NCI-H774 (cell line): ENCODE measurements around the gene NEDD4L.

Experiments
- DNase-seq: peaks from one replicate; lab custom pipeline; 2025; lab: John Stamatoyannopoulos, UW

Gene NEDD4L

GRCh38 chr18:58054041-58054781 is 10.2 kb downstream of the NEDD4L start:
- no peak for DNase-seq

DNA sequence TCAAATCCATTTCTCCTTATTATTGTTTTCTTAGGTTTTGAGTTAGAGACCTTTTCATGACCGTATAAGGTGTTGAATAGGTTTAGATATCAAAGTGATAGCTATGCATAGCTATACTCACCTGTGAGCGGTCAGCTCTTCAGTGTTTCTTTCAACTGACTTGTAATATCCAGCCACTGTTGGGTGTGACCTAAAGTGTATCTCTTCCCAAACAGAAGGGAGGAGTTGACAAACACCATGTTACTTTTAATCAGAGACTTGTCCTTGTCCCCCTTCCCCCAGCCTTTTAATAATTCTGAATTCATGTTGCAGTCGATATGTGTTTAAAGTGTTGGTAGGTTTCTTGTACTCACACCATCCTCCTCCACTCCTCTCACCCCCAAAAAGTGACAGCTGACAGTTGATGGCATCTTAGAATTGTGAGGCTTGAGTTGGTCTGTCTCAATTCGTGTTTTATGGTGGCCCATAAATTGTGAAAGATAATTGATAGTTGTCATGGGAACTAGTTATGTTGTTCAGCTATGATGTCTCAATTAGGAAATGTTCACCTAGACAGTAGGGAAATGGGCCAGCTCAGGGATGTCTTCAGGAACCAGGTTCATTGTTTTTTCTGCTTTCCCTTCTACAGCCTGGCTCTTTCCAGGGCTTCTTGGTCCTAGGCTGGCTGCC is 12.0 kb downstream of the NEDD4L start:
- DNase-seq = no peak

DNA sequence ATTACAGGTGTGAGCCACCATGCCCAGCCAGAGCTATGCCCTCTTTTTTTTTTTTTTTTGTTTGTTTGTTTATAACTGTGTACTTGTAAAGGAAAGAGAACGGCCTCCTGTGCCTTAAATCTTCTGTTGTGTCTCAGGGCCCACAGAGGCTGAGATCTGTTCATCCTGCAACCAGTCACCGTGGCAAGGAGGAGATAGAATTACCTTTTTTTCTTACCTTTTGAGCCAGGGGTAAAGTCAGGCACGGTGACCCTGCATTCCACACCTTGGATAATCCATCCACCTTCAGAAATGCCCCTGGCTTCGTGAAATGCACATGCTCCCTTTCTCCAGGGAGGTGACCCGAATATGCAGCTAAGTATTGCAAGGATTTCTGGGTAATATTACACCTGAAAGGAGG is 12.8 kb downstream of the NEDD4L start:
- DNase-seq = no peak

DNA sequence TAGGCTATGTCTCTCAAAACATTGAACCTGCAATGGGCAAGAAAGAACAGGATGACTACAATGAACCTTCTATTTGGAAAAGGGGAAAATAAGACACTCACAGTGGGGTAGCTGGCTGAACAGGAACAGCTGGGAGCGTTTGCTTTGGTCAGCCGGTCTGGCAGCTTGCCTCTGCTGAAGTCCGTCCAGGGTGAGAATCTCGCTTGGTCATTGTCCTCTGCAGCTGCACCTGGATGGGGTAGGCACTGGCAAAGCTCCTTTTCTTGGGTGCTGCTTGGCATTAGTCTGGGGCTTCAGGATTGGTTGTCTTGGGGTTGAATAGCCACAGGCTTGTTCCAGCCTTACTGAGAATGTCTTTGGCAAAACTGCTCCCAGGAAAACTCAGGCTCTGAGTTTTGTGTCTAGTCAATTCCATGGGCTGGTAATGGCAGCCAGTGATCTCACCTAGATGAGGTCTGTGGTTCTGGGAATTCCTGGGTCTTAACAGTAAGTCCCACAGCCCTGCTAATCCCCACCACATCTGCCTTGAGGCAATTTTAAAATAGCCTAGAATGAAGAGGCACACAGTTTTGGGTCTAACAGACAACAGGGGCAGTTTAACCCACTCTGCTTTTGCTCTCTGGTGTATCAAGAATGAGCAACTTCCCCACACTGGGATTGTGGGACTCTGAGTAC is 13.4 kb downstream of the NEDD4L start:
- peak; percentile 20 for DNase-seq

DNA sequence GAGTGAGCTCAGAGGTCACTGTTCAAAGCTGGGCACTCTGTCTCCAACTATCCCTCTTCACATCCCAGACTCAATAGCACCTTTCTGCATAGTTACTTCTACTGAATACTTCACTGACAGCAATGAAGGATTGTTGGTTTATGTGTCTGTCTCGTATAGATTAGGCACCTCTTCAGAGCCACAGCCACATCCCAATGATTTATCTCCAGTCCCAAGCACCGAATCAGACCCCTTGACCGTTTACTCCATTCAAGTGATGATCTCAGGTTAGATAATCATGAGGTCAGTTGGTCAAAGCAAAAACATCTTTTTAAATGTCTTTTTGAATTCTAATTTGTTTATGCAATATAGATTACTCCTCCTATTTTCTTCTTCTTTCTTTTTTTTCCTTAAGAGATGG is 14.7 kb downstream of the NEDD4L start:
- no peak for DNase-seq

DNA sequence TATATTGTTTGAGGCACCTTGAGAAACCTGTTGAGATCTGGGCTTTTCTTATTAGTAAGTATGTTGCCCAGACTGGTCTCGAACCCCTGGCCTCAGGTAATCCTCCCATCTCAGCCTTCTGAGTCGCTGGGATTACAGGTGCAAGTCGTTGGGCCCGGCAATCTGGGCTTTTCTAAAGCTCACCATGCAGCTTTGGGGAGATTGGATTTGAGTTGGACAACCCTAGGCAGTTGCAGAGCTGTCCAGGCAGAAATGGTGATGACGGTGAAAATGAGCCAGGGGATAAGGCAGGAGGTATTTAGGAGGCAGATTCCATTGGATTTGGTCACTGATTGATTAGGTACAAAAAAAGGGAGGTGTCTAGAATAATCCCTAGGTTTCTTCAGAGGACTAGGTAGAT is 16.2 kb downstream of the NEDD4L start:
- DNase-seq = no peak

DNA sequence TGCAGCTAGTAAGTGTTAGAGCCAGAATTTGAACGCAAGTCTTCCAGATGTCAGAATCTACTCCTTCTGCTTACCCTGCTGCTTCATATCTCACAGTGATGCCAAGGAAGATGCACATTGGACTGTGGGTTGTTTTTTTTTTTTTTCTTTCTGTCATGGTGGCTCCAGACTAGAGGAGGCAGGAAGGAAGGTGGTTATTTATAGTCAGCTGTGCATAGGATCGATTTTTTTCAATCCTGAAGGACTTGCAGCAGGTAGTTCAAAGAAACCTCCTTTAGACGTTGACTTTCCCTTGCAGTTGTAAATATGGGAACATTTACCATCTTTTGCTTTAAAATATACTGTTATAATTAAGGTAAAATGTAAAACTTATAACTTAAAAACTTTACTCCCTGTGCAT is 17.3 kb downstream of the NEDD4L start:
- DNase-seq = no peak

- DNase-seq = no peak
These were observed 20.5 kb downstream of the NEDD4L start for GRCh38 chr18:58064406-58064998.

DNA sequence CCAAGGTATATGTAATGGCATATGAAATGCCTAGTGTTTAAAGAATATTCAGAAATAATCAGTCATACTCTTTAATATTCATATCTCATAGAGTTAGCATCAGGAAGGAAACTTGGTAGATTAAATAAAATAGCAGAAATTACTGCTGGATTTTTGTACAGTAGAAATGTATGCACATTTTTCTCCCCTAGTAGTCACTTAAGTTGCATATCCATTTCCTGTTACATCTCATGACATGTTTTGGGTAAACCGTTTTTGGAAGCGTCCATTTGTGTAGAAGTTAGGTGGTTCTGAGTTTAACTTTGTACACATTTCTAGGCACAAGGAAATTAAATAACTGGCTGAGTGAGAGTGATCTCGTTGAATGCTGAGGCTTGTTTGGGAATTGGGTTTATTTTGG is 21.9 kb downstream of the NEDD4L start:
- no peak for DNase-seq

GRCh38 chr18:58067601-58068000 is 23.6 kb downstream of the NEDD4L start:
- DNase-seq = no peak

DNA sequence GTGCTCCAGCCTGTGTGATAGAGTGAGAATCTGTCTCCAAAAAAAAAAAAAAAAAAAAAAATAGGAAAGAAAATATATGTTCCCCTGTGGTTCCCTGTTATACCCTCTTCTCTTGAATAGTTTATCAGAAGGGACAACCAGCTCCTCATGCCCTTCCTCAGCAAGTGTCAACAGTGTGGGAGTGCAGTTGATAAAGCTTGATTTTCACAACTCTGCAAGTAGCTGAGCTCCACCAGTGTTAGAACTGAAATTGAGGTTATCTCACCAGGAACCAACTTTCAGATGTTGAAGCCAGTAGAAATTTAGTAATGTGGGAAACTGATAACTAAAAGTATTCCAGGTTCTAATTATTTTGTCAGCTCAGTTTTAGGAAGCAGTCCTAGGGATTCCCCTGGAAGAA is 25.1 kb downstream of the NEDD4L start:
- no peak for DNase-seq

GRCh38 chr18:58069721-58070292 is 25.8 kb downstream of the NEDD4L start:
- DNase-seq = peak; percentile 22

- no peak for DNase-seq
These were observed 32.0 kb downstream of the NEDD4L start for GRCh38 chr18:58076052-58076451.

GRCh38 chr18:58077329-58077728 is 33.3 kb downstream of the NEDD4L start:
- DNase-seq = no peak

GRCh38 chr18:58078889-58079573 is 35.0 kb downstream of the NEDD4L start:
- no peak for DNase-seq

- DNase-seq = no peak
These were observed 36.4 kb downstream of the NEDD4L start for GRCh38 chr18:58080451-58080850.

DNA sequence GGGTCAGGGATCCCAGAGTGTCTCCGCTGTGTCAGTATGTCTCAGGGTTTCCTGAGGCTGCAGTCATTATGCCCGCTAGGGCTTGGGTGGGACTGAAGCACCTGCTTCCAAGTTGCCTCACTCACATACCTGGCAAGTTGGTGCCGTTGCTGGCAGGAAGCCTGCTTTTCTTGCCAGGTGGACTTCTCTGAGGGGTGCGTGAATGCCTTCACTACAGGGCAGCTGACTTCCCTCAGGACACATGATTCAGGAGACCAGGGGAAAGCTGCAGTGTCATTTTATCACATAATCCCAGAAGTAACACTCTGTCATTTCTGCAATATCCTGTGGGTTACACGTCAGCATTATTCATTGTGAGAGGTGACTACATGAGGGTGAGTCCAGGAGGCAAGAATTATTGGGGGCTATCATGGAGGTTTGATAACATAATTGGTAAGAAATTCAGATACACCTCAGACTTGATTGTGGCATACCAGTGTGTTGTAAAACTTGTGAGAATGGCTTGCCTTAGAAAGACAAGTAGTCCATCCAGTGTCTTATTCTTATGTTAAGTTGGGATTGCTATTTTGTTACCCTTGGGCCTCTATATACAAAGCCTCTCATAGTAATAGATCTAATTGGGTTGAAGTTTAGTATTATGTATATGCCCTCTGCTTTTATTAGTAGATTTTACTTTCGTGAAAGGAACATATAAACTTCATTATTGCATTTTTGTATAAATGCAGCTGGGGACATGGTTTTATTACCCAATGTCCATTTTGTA is 44.1 kb downstream of the NEDD4L start:
- DNase-seq = peak; percentile 29

DNA sequence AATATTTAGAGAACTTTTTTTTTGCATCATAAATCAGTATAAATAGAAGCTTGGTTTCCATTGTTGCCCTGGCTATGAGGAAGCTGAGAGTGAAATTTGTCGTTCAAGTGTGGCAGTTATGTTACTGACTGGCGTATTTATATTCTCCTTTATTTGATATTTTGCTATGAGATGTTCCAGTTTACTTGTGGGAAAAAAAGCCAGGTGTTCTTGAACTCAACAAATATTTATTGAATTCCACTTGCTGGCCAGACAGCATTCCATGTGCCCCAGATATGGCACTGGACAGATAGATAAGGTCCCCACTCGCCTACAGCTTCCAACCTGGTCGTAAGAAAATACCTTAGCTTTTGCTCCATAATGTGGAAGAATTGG is 44.7 kb downstream of the NEDD4L start:
- peak; percentile 85 for DNase-seq

DNA sequence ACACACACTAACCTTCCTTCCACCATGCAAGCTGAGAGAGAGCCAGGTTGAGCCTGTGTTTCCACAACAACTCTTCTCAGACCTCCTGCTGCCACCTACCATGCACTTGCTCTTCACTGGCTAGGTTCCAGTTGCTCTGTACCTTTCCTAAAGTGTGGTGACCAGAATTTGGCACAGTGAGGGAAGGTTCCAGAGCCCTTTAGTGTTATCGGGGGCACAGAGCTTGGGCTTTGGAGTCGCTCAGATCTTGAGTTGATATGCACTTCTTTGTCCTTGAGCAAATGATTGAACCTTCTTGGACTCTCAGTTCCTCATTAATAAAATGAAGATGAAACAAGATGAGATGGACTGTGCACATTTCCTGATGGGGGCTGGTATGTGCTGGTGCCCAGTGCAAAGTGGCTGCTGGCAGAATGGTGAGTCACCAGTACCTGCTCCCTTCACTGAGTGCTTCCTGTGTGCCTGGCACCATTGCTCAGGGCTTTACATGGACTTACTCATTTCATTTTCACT is 47.1 kb downstream of the NEDD4L start:
- no peak for DNase-seq

DNA sequence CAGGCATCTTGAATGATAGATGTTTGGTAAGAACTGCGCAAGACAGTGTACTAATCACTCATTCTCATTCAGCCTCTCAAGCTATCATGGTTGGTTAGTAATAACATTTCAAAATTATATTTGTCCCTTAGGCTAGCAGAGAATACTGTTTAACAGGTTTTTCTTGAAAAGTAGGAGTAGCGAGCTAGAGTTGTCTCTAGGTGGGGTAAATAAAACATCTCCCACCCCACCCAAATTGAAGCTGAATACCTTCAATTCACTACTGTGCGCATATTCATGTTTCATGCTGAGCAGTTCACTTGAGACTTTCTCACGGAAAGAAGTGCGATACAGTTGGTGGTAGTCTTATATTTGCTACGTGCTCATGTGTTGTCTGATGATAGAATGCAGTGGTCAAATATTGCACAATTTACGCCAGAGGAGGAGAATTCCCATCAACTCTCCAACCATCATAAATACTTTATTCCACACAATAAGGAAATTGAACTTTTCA is 49.3 kb downstream of the NEDD4L start:
- DNase-seq = no peak

GRCh38 chr18:58095222-58095621 is 51.2 kb downstream of the NEDD4L start:
- no peak for DNase-seq
